C4-2B (cell line): ENCODE data around the gene THRB.

Experiments used
- ZFX ChIP-seq: fragments of 450-650 bp; IDR thresholded peaks from 2 replicates; pipeline ENCODE4 v1.6.1; 2017
- TF ChIP-seq, protein P1 (sequence below): fragments of 450-650 bp; conservative IDR thresholded peaks from 2 replicates; pipeline ENCODE4 v1.5.1; 2017; ENCODE audit warnings: mild to moderate bottlenecking

DNA sequence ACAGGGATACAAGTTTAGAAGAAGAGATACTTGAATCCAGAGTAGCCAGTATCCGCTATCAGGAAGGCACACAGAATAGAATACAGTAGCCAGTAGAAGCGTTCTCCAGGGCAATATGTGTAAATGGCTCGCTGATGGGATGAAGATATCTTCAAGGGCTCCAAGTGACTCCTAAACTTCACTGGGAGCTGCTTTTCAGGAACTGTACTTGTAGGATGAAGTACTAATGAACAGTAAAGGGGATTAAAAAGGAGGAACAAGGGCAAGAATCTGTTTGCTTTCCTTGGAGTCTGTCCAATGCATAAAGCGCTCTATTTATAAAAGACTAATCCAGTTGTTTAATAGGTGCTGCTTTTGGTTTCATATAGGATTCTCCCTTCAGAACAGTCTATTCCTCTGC is 78.4 kb downstream of the THRB start:
- TF ChIP-seq, protein P1, sequence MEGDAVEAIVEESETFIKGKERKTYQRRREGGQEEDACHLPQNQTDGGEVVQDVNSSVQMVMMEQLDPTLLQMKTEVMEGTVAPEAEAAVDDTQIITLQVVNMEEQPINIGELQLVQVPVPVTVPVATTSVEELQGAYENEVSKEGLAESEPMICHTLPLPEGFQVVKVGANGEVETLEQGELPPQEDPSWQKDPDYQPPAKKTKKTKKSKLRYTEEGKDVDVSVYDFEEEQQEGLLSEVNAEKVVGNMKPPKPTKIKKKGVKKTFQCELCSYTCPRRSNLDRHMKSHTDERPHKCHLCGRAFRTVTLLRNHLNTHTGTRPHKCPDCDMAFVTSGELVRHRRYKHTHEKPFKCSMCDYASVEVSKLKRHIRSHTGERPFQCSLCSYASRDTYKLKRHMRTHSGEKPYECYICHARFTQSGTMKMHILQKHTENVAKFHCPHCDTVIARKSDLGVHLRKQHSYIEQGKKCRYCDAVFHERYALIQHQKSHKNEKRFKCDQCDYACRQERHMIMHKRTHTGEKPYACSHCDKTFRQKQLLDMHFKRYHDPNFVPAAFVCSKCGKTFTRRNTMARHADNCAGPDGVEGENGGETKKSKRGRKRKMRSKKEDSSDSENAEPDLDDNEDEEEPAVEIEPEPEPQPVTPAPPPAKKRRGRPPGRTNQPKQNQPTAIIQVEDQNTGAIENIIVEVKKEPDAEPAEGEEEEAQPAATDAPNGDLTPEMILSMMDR: no peak
- no peak for TF ChIP-seq ZFX
